RWPE1 (cell line): Measurements from ENCODE around the gene CACNA1A.

Experiments used
- CTCF ChIA-PET: fragments of 350-600 bp; sonication (Branson Sonifier 250); formaldehyde crosslinking; extraction: SDS; loops from one replicate; lab custom pipeline; 2021; lab: Yijun Ruan, JAX
- POLR2A ChIA-PET: fragments of 400-600 bp; formaldehyde crosslinking; extraction: SDS; loops from one replicate; lab custom pipeline; 2020; ENCODE audit warnings: antibody characterized with exemption; ENCODE audit not compliant: low non-redundant PET; lab: Yijun Ruan, JAX
- DNase-seq: peaks from one replicate; pipeline ENCODE4 v3.0.0; 2012; ENCODE audit warnings: low spot score
- H3K27ac ChIP-seq: fragments of 450-650 bp; 2 replicates; pipeline ENCODE4 v1.5.1; 2017
- TF ChIP-seq, protein P1 (sequence below): fragments of 450-650 bp; conservative IDR thresholded peaks from 2 replicates; pipeline ENCODE4 v1.5.1; 2017; ENCODE audit warnings: low read depth, mild to moderate bottlenecking

The CACNA1A gene

GRCh38 chr19:13355356-13355755 is 150.9 kb downstream of the CACNA1A start:
- TF ChIP-seq, protein P1, sequence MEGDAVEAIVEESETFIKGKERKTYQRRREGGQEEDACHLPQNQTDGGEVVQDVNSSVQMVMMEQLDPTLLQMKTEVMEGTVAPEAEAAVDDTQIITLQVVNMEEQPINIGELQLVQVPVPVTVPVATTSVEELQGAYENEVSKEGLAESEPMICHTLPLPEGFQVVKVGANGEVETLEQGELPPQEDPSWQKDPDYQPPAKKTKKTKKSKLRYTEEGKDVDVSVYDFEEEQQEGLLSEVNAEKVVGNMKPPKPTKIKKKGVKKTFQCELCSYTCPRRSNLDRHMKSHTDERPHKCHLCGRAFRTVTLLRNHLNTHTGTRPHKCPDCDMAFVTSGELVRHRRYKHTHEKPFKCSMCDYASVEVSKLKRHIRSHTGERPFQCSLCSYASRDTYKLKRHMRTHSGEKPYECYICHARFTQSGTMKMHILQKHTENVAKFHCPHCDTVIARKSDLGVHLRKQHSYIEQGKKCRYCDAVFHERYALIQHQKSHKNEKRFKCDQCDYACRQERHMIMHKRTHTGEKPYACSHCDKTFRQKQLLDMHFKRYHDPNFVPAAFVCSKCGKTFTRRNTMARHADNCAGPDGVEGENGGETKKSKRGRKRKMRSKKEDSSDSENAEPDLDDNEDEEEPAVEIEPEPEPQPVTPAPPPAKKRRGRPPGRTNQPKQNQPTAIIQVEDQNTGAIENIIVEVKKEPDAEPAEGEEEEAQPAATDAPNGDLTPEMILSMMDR: no peak
- ChIA-PET CTCF (no interaction called here), POLR2A (no interaction called here)
- no peak overlapping the region for H3K27ac ChIP-seq
- DNase-seq: no peak

GRCh38 chr19:13353625-13354024 is 152.7 kb downstream of the CACNA1A start:
- no peak for DNase-seq
- POLR2A ChIA-PET: no interaction called here
- no peak overlapping the region for H3K27ac ChIP-seq
- CTCF ChIA-PET: no interaction called here
- TF ChIP-seq, protein P1: no peak

GRCh38 chr19:13350759-13351158 is 155.5 kb downstream of the CACNA1A start:
- TF ChIP-seq, protein P1: no peak
- H3K27ac ChIP-seq: no peak overlapping the region
- ChIA-PET CTCF (no interaction called here), POLR2A (no interaction called here)
- no peak for DNase-seq

GRCh38 chr19:13350072-13350471 is 156.2 kb downstream of the CACNA1A start:
- ChIA-PET POLR2A (no interaction called here), CTCF (no interaction called here)
- H3K27ac ChIP-seq: no peak overlapping the region
- DNase-seq: no peak
- TF ChIP-seq, protein P1: no peak

DNA sequence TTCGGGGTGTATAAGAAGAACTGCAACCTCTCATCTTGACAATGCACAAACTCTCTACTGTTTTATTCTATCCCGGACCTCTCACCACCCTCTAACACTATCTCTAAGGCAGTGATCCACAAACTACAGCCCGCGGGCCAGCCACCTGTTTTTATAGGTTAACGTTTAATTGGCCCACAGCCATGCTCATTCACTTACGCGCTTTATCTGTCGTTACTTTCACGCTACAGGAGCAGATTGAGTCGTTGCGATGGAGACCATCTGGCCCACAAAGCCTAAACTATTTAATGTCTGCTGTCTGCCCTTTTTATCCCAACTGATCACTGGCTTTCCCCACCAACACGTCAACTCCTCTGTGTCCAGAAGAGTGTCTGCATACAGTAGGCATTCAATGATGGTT is 158.9 kb downstream of the CACNA1A start:
- TF ChIP-seq, protein P1: no peak
- H3K27ac ChIP-seq: no peak overlapping the region
- ChIA-PET CTCF (no interaction called here), POLR2A (no interaction called here)
- DNase-seq: no peak

DNA sequence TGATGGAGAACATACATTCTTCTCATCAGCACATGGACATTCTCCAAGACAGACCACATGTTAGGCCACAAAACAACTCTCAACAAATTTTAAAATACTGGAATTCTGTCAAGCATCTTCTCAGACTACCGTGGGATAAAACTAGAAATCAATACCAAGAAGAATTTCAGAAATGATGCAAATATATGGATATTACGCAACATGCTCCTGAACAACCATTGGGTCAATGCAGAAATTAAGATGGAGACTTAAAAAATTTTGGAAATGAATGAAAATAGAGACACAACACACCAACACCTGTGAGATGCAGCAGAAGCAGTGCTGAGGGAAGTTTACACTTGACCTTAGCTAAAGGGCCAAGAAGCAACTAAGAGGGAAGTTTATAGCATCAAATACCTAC is 162.8 kb downstream of the CACNA1A start:
- ChIA-PET CTCF (no interaction called here), POLR2A (no interaction called here)
- TF ChIP-seq, protein P1: no peak
- DNase-seq: no peak
- no peak overlapping the region for H3K27ac ChIP-seq

- ChIA-PET POLR2A (interaction anchor here (0.6 kb wide), 1 partner anchor 41 kb away, joined by 3 read pairs; no protein-coding TSS in a partner anchor), CTCF (no interaction called here)
- no peak for DNase-seq
- no peak overlapping the region for H3K27ac ChIP-seq
- TF ChIP-seq, protein P1: no peak
Measured at GRCh38 chr19:13342672-13343071, 163.6 kb downstream of the CACNA1A start.
